ENCODE measurements around the gene MYO3B. TPM values are rescaled to one million over a fixed set of nuclear protein-coding genes. Genes with fewer than 3 reads are reported as not detected.

Gene MYO3B
- total and polyA plus RNA-seq, 7 experiments from 2014 or later, result 0.66 to 0.82 TPM; not detected in 5

DNA sequence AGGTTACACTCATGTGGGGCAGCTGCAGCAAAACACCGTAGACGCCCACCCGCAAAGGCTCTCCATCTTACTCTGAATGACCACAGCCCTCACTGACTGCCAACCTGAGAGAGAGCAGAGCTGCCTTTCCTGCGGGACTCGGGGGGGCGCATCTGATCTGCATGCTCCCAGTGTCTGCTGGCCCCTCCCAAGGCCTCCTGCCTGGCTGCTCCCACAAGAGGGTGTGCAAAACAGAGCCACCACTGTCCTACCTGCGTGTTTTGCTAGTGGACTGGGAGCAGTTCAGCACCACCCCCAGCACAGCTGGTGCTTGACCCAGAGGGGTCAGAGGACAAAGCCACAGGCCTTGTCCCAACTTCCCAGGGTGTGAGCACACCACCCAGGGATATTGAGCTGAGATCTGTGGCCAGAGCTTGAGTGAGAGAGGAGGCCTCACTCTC is 76.4 kb downstream of the MYO3B start:
- H3K36me3 Mint-ChIP-seq, result no peaks in the 10 kb centered on the region
- Histone ChIP-seq H3K27ac (ENCODE audit: low read depth, low read length) (no peak overlapping the region), H3K27me3 (ENCODE audit: control insufficient read depth in 2 of 2, insufficient read depth in 2 of 2, low read length in 2 of 2) (no peaks in the 10 kb centered on the region), H3K9me3 (ENCODE audit: control insufficient read depth in 2 of 3, low read length in 3 of 3) (no peaks in the 10 kb centered on the region), H3K36me3 (ENCODE audit: control insufficient read depth in 2 of 3, insufficient read depth in 3 of 3, low read length in 3 of 3) (no peaks in the 10 kb centered on the region), H3K4me3 (ENCODE audit: low read length) (no peak overlapping the region), H3K4me1 (ENCODE audit: control insufficient read depth in 2 of 2, insufficient read depth in 2 of 2, low read length in 2 of 2) (no peaks in the 10 kb centered on the region)
- H3K4me1 Mint-ChIP-seq, result no peaks in the 10 kb centered on the region
- ChIA-PET CTCF (no interaction called here), POLR2A (no interaction called here)
- ATAC-seq (no peak), DNase-seq (no peak)
- intact Hi-C loops (cut with micrococcal nuclease), result no loop called here
- no peak overlapping the region for H3K27ac Mint-ChIP-seq
- H3K4me3 Mint-ChIP-seq, result no peak overlapping the region
- H3K27me3 Mint-ChIP-seq, result peaks cover 14 to 51% (median 28%) of the 10 kb centered on the region in 5 donors
- H3K9me3 Mint-ChIP-seq, result peaks cover 0 to 9% (median 1%) of the 10 kb centered on the region in 11 donors

DNA sequence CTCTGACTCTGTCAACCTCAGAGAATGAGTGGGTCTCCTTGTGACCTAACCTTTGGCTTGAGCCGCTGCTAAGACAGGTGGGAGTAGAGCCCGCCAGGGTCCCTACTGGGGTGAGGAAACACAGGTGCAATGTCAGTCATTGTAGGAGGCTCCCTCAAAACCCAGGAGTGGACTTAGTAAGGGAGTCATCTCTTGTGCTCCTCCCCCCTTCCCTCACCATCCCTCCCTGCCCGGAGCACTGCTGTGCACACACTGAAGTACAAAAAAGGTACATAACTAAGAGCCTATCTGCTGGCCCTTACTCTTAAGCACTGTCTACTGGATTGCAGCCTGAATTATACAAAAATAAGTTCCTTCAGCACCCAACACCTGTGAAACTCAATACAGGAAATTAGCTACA is 77.2 kb downstream of the MYO3B start:
- H3K27me3 ChIP-seq (ENCODE audit: control insufficient read depth in 2 of 2, insufficient read depth in 2 of 2, low read length in 2 of 2), result no peaks in the 10 kb centered on the region
- no peak overlapping the region for H3K4me3 ChIP-seq (ENCODE audit: low read length)
- peaks cover 0 to 10% (median 1%) of the 10 kb centered on the region in 11 donors for H3K9me3 Mint-ChIP-seq
- ATAC-seq (no peak), DNase-seq (no peak)
- no peak overlapping the region for H3K27ac Mint-ChIP-seq
- no peak overlapping the region for H3K4me3 Mint-ChIP-seq
- H3K4me1 ChIP-seq (ENCODE audit: control insufficient read depth in 2 of 2, insufficient read depth in 2 of 2, low read length in 2 of 2), result no peaks in the 10 kb centered on the region
- peaks cover 14 to 51% (median 22%) of the 10 kb centered on the region in 5 donors for H3K27me3 Mint-ChIP-seq
- no peak overlapping the region for H3K27ac ChIP-seq (ENCODE audit: low read depth, low read length)
- no peaks in the 10 kb centered on the region for H3K9me3 ChIP-seq (ENCODE audit: control insufficient read depth in 2 of 3, low read length in 3 of 3)
- ChIA-PET CTCF (no interaction called here), POLR2A (no interaction called here)
- H3K36me3 ChIP-seq (ENCODE audit: control insufficient read depth in 2 of 3, insufficient read depth in 3 of 3, low read length in 3 of 3), result no peaks in the 10 kb centered on the region
- intact Hi-C loops (cut with micrococcal nuclease), result no loop called here
- H3K4me1 Mint-ChIP-seq, result no peaks in the 10 kb centered on the region
- H3K36me3 Mint-ChIP-seq, result no peaks in the 10 kb centered on the region

DNA sequence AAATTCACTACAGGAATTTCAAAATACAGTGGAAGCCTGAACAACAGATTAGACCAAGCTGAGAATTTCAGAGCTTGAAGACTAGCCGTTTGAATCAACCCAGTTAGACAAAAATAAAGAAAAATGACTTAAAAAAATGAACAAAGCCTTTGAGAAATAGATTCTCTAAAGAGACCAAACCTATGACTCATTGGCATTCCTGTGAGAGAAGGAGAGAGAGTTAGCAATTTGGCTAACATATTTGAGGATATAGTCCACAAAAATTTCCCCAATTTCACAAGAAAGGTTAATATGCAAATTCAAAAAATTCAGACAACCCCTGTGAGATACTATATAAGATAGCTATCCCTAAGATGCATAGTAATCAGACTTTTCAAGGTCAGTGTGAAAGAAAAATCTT is 78.0 kb downstream of the MYO3B start:
- no peak overlapping the region for H3K4me3 Mint-ChIP-seq
- H3K36me3 Mint-ChIP-seq, result no peaks in the 10 kb centered on the region
- H3K9me3 ChIP-seq (ENCODE audit: control insufficient read depth in 2 of 3, low read length in 3 of 3), result no peaks in the 10 kb centered on the region
- H3K4me1 ChIP-seq (ENCODE audit: control insufficient read depth in 2 of 2, insufficient read depth in 2 of 2, low read length in 2 of 2), result no peaks in the 10 kb centered on the region
- H3K27me3 ChIP-seq (ENCODE audit: control insufficient read depth in 2 of 2, insufficient read depth in 2 of 2, low read length in 2 of 2), result no peaks in the 10 kb centered on the region
- no peak overlapping the region for H3K4me3 ChIP-seq (ENCODE audit: low read length)
- ChIA-PET POLR2A (no interaction called here), CTCF (no interaction called here)
- H3K27ac ChIP-seq (ENCODE audit: low read depth, low read length), result no peak overlapping the region
- peaks cover 14 to 46% (median 22%) of the 10 kb centered on the region in 5 donors for H3K27me3 Mint-ChIP-seq
- no peaks in the 10 kb centered on the region for H3K36me3 ChIP-seq (ENCODE audit: control insufficient read depth in 2 of 3, insufficient read depth in 3 of 3, low read length in 3 of 3)
- H3K4me1 Mint-ChIP-seq, result no peaks in the 10 kb centered on the region
- intact Hi-C loops (cut with micrococcal nuclease), result no loop called here
- H3K27ac Mint-ChIP-seq, result no peak overlapping the region
- ATAC-seq (no peak), DNase-seq (no peak)
- H3K9me3 Mint-ChIP-seq, result peaks cover 0 to 14% (median 4%) of the 10 kb centered on the region in 11 donors

- Histone ChIP-seq H3K4me3 (ENCODE audit: low read length) (no peak overlapping the region), H3K9me3 (ENCODE audit: control insufficient read depth in 2 of 3, low read length in 3 of 3) (no peaks in the 10 kb centered on the region), H3K27ac (ENCODE audit: low read depth, low read length) (no peak overlapping the region), H3K27me3 (ENCODE audit: control insufficient read depth in 2 of 2, insufficient read depth in 2 of 2, low read length in 2 of 2) (no peaks in the 10 kb centered on the region), H3K36me3 (ENCODE audit: control insufficient read depth in 2 of 3, insufficient read depth in 3 of 3, low read length in 3 of 3) (no peaks in the 10 kb centered on the region), H3K4me1 (ENCODE audit: control insufficient read depth in 2 of 2, insufficient read depth in 2 of 2, low read length in 2 of 2) (no peaks in the 10 kb centered on the region)
- Mint-ChIP-seq H3K4me3 (no peak overlapping the region), H3K36me3 (peaks cover 0 to 5% (median 0%) of the 10 kb centered on the region in 5 donors), H3K27me3 (peaks cover 11 to 38% (median 14%) of the 10 kb centered on the region in 5 donors), H3K27ac (no peak overlapping the region), H3K9me3 (peaks cover 2 to 32% (median 13%) of the 10 kb centered on the region in 11 donors), H3K4me1 (no peaks in the 10 kb centered on the region)
- POLR2A ChIA-PET, result no interaction called here
- intact Hi-C loops (cut with micrococcal nuclease), result no loop called here
- CTCF ChIA-PET, result no interaction called here
- DNase-seq (no peak), ATAC-seq (no peak)
Observed at GRCh38 chr2:170258382-170258781, 80.4 kb downstream of the MYO3B start.

DNA sequence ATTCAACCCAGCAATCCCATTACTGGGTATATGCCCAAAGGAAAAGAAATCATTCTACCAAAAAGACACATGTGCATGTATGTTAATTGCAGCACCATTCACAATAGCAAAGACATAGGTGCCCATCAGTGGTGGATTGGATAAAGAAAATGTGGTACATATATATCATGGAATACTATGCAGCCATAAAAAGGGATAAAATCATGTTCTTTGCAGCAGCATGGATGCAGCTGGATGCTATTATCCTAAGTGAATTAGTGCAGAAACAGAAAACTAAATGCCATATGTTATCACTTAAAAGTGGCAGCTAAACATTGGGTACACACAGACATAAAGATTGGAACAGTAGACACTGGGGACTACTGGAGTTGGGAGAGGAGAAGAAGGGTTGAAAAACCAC is 82.2 kb downstream of the MYO3B start:
- CTCF ChIA-PET, result no interaction called here
- ATAC-seq, result no peak

GRCh38 chr2:170261566-170261965 is 83.6 kb downstream of the MYO3B start:
- peaks cover 0 to 5% (median 0%) of the 10 kb centered on the region in 5 donors for H3K36me3 Mint-ChIP-seq
- no peak overlapping the region for H3K27ac Mint-ChIP-seq
- H3K4me1 ChIP-seq (ENCODE audit: control insufficient read depth in 2 of 2, insufficient read depth in 2 of 2, low read length in 2 of 2), result no peaks in the 10 kb centered on the region
- no peaks in the 10 kb centered on the region for H3K36me3 ChIP-seq (ENCODE audit: control insufficient read depth in 2 of 3, insufficient read depth in 3 of 3, low read length in 3 of 3)
- CTCF ChIA-PET, result no interaction called here
- H3K4me3 Mint-ChIP-seq, result no peak overlapping the region
- H3K27ac ChIP-seq (ENCODE audit: low read depth, low read length), result no peak overlapping the region
- intact Hi-C loops (cut with micrococcal nuclease), result no loop called here
- no peaks in the 10 kb centered on the region for H3K4me1 Mint-ChIP-seq
- no peak for DNase-seq
- H3K9me3 Mint-ChIP-seq, result peaks cover 2 to 32% (median 14%) of the 10 kb centered on the region in 11 donors
- ATAC-seq, result no peak
- POLR2A ChIA-PET, result no interaction called here
- no peaks in the 10 kb centered on the region for H3K9me3 ChIP-seq (ENCODE audit: control insufficient read depth in 2 of 3, low read length in 3 of 3)
- no peak overlapping the region for H3K4me3 ChIP-seq (ENCODE audit: low read length)
- H3K27me3 ChIP-seq (ENCODE audit: control insufficient read depth in 2 of 2, insufficient read depth in 2 of 2, low read length in 2 of 2), result no peaks in the 10 kb centered on the region
- peaks cover 0 to 17% (median 11%) of the 10 kb centered on the region in 5 donors for H3K27me3 Mint-ChIP-seq

More for the DNA sequence above, 82.2 kb downstream of the MYO3B start:
- no peak for DNase-seq
- H3K36me3 Mint-ChIP-seq, result peaks cover 0 to 5% (median 0%) of the 10 kb centered on the region in 5 donors
- H3K27me3 Mint-ChIP-seq, result peaks cover 8 to 27% (median 12%) of the 10 kb centered on the region in 5 donors
- H3K4me3 ChIP-seq (ENCODE audit: low read length), result no peak overlapping the region
- POLR2A ChIA-PET, result no interaction called here
- peaks cover 2 to 32% (median 14%) of the 10 kb centered on the region in 11 donors for H3K9me3 Mint-ChIP-seq
- no peaks in the 10 kb centered on the region for H3K4me1 ChIP-seq (ENCODE audit: control insufficient read depth in 2 of 2, insufficient read depth in 2 of 2, low read length in 2 of 2)
- H3K27ac Mint-ChIP-seq, result no peak overlapping the region
- no peaks in the 10 kb centered on the region for H3K4me1 Mint-ChIP-seq
- intact Hi-C loops (cut with micrococcal nuclease), result no loop called here
- H3K9me3 ChIP-seq (ENCODE audit: control insufficient read depth in 2 of 3, low read length in 3 of 3), result no peaks in the 10 kb centered on the region
- no peak overlapping the region for H3K27ac ChIP-seq (ENCODE audit: low read depth, low read length)
- no peaks in the 10 kb centered on the region for H3K27me3 ChIP-seq (ENCODE audit: control insufficient read depth in 2 of 2, insufficient read depth in 2 of 2, low read length in 2 of 2)
- H3K36me3 ChIP-seq (ENCODE audit: control insufficient read depth in 2 of 3, insufficient read depth in 3 of 3, low read length in 3 of 3), result no peaks in the 10 kb centered on the region
- H3K4me3 Mint-ChIP-seq, result no peak overlapping the region

GRCh38 chr2:170262343-170262742 is 84.4 kb downstream of the MYO3B start:
- Histone ChIP-seq H3K9me3 (ENCODE audit: control insufficient read depth in 2 of 3, low read length in 3 of 3) (no peaks in the 10 kb centered on the region), H3K27ac (ENCODE audit: low read depth, low read length) (no peak overlapping the region), H3K4me3 (ENCODE audit: low read length) (no peak overlapping the region), H3K36me3 (ENCODE audit: control insufficient read depth in 2 of 3, insufficient read depth in 3 of 3, low read length in 3 of 3) (no peaks in the 10 kb centered on the region), H3K4me1 (ENCODE audit: control insufficient read depth in 2 of 2, insufficient read depth in 2 of 2, low read length in 2 of 2) (no peaks in the 10 kb centered on the region), H3K27me3 (ENCODE audit: control insufficient read depth in 2 of 2, insufficient read depth in 2 of 2, low read length in 2 of 2) (no peaks in the 10 kb centered on the region)
- intact Hi-C loops (cut with micrococcal nuclease), result no loop called here
- no peak overlapping the region for H3K27ac Mint-ChIP-seq
- DNase-seq (no peak), ATAC-seq (no peak)
- H3K36me3 Mint-ChIP-seq, result peaks cover 0 to 5% (median 0%) of the 10 kb centered on the region in 5 donors
- H3K9me3 Mint-ChIP-seq, result peaks cover 2 to 26% (median 12%) of the 10 kb centered on the region in 11 donors
- ChIA-PET POLR2A (no interaction called here), CTCF (no interaction called here)
- H3K4me3 Mint-ChIP-seq, result no peak overlapping the region
- no peaks in the 10 kb centered on the region for H3K4me1 Mint-ChIP-seq
- H3K27me3 Mint-ChIP-seq, result peaks cover 0 to 11% (median 5%) of the 10 kb centered on the region in 5 donors

Data from naive thymus-derived CD4-positive, alpha-beta T cell (primary cell).